Left ventricle myocardium inferior (tissue), 1 donor: ENCODE measurements around the gene ANKRD44. TPM values are rescaled to one million over a fixed set of nuclear protein-coding genes. Genes with fewer than 3 reads are reported as not detected.

Source experiments
- DNase-seq: peaks from one replicate; pipeline ENCODE4 v3.0.0-alpha.2; 2020
- H3K27ac ChIP-seq: fragments of 200-600 bp; replicated peaks from 2 replicates; pipeline ENCODE4 v1.8.0; 2021
- H3K27me3 ChIP-seq: fragments of 200-600 bp; 2 replicates; pipeline ENCODE4 v1.8.0; 2021; ENCODE audit warnings: low read depth
- H3K36me3 ChIP-seq: fragments of 200-600 bp; 2 replicates; pipeline ENCODE4 v1.8.0; 2021
- H3K4me1 ChIP-seq: fragments of 200-600 bp; 2 replicates; pipeline ENCODE4 v1.8.0; 2021
- H3K4me3 ChIP-seq: fragments of 200-600 bp; 2 replicates; pipeline ENCODE4 v1.8.0; 2021; ENCODE audit warnings: mild to moderate bottlenecking, moderate library complexity
- H3K9me3 ChIP-seq: fragments of 200-600 bp; replicated peaks from 2 replicates; pipeline ENCODE4 v1.8.0; 2021
- CTCF ChIP-seq: fragments of 200-600 bp; IDR thresholded peaks from 2 replicates; pipeline ENCODE4 v1.8.0; 2021; ENCODE audit warnings: antibody characterized with exemption, mild to moderate bottlenecking, borderline replicate concordance
- intact Hi-C: fragments of 100-400 bp; cut with micrococcal nuclease; formaldehyde crosslinking; loops from one replicate; pipeline ENCODE4 v1.11.0; 2022
- total RNA-seq: library from RNA; stranded (reverse); fragmentation: NEBNext Ultra II Directional; extraction: Animal tissue kit (Norgen Biotek cat#: 25700); gene quantifications from one replicate; pipeline ENCODE4 v1.2.1, GENCODE V29; 2021
- donor health status: DM: no; HTN: yes; CAD: no; lungs with severe emphysema.

The ANKRD44 gene
- total RNA-seq, 1 donor from 2014 or later = 7.1 TPM

- H3K4me1 ChIP-seq = no peaks in the 10 kb centered on the region
- H3K27ac ChIP-seq = no peak overlapping the region
- no peaks in the 10 kb centered on the region for H3K27me3 ChIP-seq
- intact Hi-C loops = no loop called here
- H3K4me3 ChIP-seq = no peak overlapping the region
- DNase-seq = no peak
- H3K36me3 ChIP-seq = peaks cover 20% of the 10 kb centered on the region
- TF ChIP-seq CTCF = no peak
- no peaks in the 10 kb centered on the region for H3K9me3 ChIP-seq
These were observed 187.8 kb downstream of the ANKRD44 start for GRCh38 chr2:197122821-197123220.

GRCh38 chr2:197121756-197122385, 188.7 kb downstream of the ANKRD44 start:
- Histone ChIP-seq H3K36me3 (peaks cover 20% of the 10 kb centered on the region), H3K9me3 (no peaks in the 10 kb centered on the region), H3K27ac (no peak overlapping the region), H3K4me3 (no peak overlapping the region), H3K4me1 (no peaks in the 10 kb centered on the region), H3K27me3 (no peaks in the 10 kb centered on the region)
- intact Hi-C loops = no loop called here
- DNase-seq = no peak
- TF ChIP-seq CTCF = no peak

- no peaks in the 10 kb centered on the region for H3K27me3 ChIP-seq
- H3K4me3 ChIP-seq = no peak overlapping the region
- DNase-seq = no peak
- no peaks in the 10 kb centered on the region for H3K4me1 ChIP-seq
- peaks cover 20% of the 10 kb centered on the region for H3K36me3 ChIP-seq
- no peaks in the 10 kb centered on the region for H3K9me3 ChIP-seq
- no peak overlapping the region for H3K27ac ChIP-seq
- intact Hi-C loops = no loop called here
- no peak for TF ChIP-seq CTCF
These were observed 189.3 kb downstream of the ANKRD44 start for GRCh38 chr2:197121255-197121654.

- Histone ChIP-seq H3K4me3 (no peak overlapping the region), H3K9me3 (no peaks in the 10 kb centered on the region), H3K27ac (no peak overlapping the region), H3K4me1 (no peaks in the 10 kb centered on the region), H3K36me3 (peaks cover 8% of the 10 kb centered on the region), H3K27me3 (no peaks in the 10 kb centered on the region)
- intact Hi-C loops = loop anchor here (5.0 to 10.0 kb wide), 2 partner anchors 198 to 261 kb away; partner anchors contain the start of gene ANKRD44
- no peak for TF ChIP-seq CTCF
- DNase-seq = no peak
These were observed 194.2 kb downstream of the ANKRD44 start for GRCh38 chr2:197116306-197116879.

GRCh38 chr2:197115325-197115724, 195.3 kb downstream of the ANKRD44 start:
- Histone ChIP-seq H3K4me1 (no peaks in the 10 kb centered on the region), H3K27me3 (no peaks in the 10 kb centered on the region), H3K36me3 (no peaks in the 10 kb centered on the region), H3K9me3 (no peaks in the 10 kb centered on the region), H3K27ac (no peak overlapping the region), H3K4me3 (no peak overlapping the region)
- intact Hi-C loops = loop anchor here (5.0 to 10.0 kb wide), 2 partner anchors 199 to 262 kb away; partner anchors contain the start of gene ANKRD44
- no peak for TF ChIP-seq CTCF
- no peak for DNase-seq
